ENCODE results near the gene KLHDC8A.
"Not testable (repeated sequence)": the region's sequence is repeated elsewhere in the genome, so short reads cannot be mapped to it uniquely, and the experiment has no call there.

KLHDC8A gene

DNA sequence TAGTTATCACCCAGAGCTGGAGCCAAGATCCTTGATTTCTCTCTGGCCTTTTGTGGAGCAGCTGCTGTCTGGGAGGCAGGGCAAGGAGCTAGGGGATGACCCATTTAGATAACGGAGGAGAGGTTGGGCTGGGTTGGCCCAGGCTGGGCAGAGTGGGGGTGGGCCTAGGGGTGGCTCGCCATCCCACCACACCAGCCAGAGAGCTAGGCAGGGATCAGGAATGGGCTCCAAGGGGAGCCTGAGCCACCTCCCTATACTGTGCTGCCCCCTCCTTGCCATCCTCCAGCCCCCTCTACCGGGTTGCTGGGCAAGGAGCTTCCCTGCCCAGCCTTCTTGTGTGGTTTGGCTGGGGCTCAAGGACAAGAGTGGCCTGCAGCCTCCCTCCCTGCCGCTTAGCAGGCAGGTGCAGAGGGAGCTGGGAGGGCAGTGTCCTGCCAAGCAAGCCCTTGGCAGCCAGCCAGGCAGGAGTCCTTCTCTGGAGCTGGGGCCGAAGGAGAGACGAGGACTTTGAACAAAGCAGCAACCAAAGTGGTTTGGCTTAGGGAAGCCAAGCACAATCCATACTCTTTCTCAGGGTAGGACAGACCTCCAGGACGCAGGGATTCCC is 39.3 kb downstream of the KLHDC8A start:
- DNase-seq = no peak

DNA sequence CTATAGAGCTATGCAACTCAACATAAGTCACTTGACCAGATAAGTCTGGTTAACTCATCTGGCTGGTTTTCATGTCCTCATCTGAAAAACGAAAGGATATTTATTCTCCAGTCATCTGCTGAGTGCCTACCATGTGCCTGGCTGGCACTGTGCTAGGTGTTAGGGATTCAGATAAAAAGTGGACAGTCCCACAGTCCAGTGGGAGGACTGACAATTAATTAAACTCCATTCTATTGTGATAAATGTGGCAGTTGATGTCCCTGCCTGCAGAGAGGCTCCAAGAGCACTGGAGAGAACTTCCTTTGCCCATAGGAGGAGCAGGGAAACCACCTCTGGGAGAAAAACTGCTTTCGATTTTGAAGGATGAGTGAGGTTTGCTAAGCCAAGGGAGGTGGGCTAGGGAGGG is 40.6 kb downstream of the KLHDC8A start:
- peak; percentile 26 to 35 for DNase-seq

DNA sequence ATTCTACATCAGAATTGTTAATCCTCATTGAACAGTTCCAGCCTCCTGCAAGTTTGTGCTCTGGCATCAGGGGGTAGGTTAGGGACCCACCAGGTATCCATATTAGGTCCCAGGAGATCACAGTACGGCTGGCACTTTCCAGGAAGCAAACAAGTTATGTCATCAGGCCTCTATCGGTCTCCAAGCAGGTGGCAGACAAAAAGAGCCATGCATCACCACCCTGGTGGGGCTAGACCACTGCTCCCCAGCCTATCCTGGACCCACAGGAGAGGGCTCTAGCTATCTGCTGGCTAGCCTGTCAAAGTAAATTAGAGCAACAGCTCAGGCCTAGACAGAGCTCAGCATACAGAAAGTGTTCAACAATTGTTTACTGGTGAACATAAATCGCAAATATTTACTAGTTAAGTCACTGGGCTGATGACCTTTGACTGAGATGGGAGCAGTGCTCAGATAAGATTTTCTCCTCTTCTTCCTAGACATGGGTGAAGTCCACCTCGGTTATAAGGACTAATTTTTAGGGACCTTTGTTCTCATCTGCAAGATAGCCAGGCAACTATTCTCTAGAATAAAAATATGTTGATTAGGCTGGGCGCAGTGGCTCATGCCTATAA is 41.6 kb downstream of the KLHDC8A start:
- DNase-seq = no peak

DNA sequence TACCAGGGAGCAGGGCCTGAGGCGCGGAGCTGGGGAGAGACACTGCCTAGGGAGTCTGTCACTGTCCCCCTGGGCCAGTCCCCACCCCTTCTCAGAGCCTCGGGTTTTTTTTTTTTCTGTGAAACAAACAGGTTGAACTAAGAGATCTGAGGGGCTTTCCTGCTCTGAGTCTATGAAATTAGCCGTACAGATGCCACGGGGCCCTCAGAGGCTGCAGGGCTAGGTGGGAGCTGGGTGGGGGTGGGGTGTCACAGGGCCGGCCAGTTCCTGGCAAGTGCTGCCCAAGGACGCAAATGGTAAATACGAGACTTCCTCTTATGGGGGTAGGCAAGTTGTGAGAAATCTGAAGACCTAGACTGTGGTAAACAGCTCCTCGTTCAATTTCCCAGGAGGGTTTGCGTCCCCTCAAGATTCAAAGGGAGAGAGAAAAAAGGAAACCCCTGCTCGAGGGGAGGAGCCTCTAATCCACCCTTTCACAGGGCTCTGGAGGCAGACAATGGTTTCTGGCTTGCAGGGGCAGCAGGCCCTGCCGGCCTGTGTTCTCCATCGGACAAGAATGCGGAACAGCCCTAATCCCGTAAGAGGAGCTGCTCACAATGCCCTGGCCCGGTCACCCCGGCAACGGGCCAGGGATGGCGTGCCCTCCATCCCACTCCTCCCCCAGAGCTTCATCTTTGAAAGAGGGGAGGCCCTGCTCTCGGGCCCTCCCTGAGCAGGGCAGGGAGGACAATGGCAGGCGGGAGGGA is 43.0 kb downstream of the KLHDC8A start:
- peak; percentile 41 to 63 for DNase-seq

DNA sequence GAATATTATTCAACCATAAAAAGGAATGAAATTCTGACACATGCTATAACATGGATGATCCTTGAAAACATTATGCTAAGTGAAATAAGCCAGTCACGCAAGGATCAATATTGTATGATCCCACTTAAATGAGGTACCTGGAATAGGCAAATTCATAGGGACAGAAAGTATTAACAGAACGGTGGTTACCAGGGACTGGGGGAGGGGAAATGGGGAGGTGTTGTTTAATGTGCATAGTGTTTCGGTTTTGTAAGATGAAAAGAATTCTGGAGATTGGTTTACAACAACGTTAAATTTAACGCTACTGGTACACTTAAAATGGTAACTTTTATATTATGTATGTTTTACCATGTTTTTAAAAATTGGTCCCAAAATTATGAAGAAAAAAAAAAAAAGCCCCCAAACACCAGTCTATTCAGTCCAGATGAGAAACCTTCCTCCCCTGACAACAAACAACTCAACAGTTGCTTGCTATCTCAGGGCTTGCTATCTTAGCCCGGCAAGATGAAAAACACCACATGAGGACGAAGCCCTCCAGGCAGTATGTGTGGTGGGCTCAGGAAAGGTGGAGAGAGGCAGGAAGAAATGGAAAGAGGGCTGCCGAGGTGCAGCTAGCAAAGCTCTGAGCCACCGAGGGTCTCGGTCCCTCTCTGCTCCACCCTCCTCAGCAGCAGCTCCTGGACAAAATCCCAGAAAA is 43.7 kb downstream of the KLHDC8A start:
- DNase-seq = no peak

DNA sequence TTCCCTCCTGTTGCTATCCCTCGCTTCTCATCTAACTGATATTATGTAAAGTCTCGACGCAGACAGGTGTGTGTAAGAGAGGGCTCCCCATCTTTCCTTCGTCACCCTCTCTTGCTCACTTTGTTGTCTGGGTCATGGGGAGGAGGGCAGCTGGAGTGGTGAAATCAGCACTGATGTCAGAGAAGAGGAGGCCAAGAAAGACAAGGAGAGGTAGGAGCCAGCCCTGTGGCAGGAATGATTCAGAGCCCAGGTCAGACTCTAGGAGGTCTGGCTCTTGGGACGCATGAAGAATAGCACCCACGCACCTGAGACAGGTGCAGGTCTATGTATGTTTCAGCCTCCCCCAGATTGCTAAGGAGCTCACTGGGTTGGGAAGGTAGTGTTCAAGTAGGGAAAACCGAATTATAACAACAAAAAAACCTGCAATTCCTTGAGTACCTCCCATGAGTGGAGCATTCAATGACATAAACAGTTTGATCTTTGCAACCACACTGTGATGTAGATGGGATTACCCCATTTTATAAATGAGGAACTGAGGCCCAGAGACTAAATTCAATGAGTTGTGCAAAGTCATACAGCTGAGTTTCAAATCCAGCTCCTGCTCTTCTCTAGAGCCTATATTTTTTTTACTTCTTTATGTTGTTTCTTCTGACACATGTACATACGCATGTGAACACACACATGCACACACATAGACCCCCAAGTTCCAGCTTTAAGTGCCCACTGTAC is 45.6 kb downstream of the KLHDC8A start:
- DNase-seq = peak; percentile 81 to 83

DNA sequence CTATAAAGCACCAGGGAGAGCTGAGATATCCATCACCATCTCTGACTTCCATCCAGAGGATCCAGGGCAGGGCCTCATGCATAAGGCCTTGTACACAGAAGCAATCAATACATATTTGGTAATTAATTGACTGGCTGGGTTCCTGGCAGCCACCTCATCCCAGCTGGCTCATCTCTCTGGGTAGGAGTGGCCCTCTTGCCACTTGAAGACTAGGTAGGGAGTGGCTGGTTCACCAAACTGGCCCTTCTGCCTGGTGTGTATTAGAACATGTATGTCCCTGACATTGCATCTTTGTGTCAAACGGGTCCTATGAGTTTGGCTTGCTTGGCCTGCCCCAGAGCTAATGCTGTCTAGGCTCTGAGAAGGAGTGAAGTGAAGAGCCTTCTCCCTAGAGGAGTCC is 47.0 kb downstream of the KLHDC8A start:
- no peak for DNase-seq

DNA sequence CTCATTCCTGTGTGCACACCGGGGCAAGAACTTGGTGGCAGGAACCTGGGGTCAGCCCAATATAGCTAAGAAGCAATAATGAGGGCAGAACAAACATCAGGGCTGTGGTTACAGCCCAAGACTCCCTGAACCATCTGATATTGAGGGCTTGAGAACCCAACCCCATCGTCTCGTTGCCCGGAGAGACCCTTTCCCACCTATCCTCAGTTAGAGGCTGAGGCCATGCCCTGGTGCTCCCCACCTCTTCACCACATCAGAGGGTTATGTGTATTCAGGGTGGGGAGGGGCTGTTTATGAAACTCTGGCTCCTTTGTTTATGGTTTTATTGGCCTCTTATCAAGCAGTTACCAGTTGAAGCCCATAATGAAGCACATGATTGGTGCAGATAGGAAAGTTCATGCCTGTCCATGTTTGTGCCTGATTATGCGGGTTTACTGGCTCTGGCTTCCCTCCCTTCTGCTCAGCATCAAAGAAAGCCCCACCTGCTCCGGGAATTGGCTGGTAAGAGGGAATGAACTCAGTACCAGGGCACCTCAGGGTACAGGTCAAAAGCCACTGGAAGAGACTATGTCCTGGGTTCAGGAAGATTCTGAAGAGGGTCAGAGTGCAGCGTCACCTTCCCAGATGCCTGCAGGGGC is 49.7 kb downstream of the KLHDC8A start:
- DNase-seq = no peak

DNA sequence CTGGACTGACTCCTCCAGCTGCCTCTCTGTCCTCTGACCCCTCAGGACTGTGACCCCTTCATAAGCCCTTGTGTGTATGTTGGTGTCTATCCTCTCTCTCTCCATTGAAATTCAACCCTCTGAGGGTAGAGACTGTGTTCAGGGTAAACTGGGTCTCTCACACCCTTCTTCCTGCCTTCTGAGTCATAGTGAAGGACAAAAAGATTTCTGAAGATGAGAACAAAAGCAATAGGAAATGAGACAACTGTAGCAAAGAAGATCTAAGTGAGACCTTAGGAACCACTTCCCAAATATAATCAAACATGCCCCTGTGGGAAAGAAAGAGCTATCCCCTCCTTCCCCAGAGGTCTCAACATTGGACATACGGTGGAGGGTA is 52.0 kb downstream of the KLHDC8A start:
- no peak for DNase-seq

DNA sequence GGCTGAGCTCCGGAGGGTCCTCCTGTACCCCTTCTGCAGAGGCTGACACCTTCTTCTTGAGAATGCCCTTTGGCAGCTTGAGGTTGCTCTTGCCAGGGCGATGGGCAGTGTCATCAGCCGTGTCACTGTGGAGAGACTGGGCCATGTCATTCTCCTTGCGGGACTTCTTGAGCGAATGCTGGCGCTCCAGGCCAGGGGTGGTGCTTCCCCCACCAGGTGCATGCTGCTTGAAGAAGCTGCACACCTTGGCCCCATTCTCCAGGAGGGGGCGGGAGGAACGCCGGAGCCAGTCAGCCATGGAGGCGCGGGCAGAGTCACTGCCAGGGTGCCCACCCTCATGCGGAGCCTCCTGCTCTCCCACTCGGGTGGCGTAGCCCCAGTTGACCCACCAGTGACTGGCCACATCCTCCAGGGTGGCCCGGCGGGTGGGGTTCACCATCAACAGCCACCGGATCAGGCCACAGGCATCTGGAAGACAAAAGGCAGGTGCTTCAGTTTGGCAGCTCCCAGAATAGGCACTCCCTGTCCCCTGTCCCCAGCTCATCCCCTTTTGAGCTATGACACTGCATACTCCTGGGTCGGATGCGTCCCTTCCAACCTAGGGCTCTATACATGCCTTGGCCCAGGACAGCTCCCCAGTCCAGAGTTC is 52.6 kb downstream of the KLHDC8A start:
- DNase-seq = no peak

DNA sequence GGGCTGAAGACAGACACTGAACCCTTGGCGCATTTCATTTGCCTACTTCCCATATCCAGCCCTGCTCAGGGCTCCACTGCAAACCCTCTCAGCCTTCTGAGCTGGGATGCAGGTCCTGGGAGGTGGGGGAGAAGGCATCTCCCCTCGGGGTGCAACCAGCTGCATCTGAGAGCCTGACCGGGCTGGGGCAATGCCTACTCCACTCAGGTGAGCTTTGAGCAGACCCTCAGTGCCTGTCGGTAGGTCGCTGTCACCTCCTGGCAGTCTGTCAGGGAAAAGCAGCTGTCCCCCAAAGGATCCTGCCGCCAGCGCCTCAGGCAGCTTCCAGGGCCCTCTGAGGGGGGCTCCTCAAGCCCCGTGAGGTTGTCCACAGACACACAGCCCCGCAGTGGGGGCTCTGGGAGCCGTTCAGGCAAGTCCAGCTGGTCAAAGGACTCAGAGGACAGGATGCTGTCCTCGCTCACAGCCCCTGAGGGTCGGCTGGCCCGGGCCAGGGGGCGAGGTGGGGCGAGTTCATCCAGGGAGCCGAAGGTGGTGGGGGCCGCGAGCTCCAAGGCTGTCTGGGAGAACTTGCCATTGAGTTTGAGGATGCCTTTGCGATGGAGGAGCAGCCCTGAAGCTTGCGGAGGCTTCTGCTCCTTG is 53.4 kb downstream of the KLHDC8A start:
- no peak for DNase-seq

DNA sequence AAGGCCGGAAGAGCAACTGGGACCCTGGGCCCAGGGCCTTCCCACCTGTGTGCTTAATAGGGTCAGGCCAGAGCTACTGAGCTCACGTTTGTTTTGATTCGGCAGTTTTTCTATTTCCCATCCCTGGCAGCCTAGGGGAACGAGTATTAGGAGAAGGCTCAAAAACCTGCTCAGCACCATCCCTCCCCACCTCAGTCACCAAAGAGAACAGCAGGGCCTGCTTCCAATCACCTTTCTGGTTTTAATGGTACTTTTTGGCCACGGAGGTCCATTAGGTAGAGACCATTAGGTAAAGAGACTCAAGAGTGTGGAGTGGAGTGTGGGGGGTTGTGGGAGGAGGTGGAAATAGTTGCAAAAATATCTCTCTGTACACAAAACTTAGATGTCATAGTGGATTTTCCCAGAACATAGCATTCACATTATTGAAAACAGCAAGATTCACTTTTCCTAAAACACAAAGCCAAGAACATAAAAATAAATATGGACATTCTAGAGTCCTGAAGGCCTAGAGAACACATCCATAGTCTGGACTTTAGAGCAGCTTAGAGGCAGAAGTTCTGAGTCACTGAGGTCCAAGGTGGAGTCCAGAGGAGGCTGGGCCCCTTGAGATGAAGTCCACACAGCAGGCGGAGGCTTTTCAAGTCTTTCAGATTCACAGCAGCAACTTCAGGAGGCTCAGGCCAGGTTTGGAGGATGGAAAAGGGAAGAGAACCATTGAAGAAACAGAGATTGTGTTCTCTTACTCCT is 54.7 kb downstream of the KLHDC8A start:
- no peak for DNase-seq

DNA sequence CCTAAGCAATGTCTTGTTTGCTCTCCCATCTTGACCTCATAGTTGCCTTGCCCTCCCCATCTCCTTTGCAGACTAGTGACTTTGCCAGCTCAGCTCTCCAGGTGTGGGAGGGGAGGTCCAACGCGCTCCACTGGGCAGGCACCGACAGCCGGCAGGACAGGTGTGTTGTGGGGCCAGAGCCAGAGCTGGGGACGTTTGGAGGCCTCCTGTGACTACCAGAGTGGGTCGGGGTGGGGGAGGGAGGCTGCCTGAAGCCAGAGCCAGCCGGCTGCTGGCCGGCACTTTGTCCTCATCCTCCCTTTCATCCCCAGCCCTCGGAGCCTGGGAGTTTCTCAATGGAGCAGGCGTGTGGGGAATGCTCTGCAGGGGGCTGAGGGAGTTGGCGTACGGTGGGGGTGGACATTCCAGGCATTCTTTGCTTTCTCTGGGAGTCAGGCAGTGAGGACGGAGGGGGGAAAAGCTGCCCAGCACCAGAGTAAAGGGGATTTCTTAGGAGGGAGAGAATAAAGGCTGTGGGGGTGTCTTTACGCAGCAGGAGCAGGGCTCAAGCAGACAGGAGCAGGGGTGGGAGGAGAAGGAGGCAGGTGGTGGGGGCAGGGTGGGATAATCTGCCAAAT is 55.4 kb downstream of the KLHDC8A start:
- no peak for DNase-seq

DNA sequence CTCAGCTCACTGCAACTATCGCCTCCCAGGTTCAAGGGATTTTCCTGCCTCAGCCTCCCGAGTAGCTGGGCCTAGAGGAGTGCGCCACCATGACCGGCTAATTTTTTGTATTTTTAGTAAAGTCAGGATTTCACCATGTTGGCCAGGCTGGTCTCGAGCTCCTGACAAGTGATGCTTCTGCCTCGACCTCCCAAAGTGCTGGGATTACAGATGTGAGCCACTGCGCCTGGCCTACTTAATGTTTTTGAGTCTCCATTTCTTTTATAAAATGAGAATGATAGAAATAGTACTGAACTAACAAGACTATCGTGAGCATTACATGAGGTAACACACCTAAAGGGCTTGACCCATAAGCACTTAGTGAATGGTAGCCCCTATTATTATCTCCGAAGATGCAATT is 56.6 kb downstream of the KLHDC8A start:
- DNase-seq = no peak

DNA sequence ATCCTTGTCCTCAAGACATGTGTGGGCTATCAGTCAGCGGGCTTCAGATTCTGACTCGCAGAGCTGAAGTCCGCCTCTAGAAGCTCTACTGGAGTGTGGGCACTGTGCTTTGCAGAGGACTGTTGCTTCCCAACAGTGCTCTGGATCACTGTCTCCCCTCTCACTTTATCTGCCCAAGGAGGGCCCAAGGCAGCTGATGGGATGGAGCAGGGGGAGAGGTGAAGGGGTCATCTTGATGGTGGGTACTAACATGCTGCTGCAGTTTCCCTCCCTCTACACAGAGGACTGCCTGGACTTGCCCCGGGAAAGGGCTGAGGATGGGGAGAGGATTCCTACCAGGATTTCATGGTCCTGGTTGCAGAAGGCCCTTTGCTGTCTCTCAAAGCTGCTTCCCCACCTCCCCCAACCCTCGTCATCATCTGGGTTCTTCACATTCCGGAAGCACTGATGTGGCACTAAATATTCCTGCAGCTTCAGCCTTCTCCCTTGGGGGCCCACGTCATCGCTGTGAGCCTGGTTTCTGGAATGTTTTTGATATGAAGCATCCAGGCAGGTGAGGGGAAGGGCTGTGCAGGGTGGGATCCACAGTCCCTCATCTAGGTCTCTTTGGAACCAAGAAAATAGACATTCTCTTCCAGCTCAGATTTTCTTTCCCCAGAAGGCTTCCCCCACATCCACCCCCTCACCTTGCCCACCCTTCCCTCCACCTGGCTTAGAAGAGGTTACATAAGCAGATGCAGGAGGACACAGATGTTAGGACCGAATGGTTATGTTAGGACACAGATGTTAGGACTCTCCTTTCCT is 58.3 kb downstream of the KLHDC8A start:
- DNase-seq = no peak

DNA sequence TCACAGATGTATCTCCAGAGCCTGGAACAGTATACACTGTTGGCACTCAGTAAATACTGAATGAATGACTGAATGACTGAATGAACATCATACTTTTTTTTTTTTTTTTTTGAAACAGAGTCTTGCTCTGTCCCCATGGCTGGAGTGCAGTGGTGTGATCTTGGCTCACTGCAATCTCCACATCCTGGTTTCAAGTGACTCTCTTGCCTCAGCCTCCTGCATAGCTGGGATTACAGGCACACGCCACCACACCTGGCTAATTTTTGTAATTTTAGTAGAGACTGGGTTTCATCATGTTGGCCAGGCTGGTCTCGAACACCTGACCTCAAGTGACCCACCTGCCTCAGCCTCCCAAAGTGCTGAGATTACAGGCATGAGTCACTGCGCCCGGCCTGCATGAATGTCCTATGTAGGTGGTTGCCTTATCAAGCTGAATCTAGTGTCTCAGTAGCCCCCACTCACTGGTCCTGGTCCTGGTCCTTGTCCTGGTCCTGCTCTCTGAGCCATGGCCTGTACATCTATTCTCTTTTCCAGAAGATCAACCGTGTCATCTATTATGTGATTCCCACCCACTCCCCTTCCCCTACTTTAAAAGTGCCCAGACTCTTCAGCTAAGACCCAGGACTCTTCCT is 59.1 kb downstream of the KLHDC8A start:
- DNase-seq = not testable (repeated sequence)

DNA sequence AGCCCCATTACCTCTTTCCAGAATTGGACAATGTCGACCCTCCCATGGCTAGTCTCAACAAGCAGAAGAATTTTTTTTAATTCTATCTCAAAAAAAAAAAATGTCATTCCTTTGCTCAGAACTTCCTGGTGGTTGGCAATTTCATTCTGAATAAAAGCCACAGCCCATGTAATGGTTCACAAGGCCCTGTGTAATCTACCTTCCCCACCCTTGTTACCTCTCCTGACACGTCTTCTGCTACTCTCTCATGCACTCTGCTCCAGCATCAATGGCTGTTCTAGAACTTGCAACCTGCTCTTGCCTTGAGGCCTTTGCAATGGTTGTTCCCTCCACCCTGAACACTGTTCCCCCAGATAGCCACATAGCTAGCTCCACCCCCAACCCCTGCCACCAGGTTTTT is 60.6 kb downstream of the KLHDC8A start:
- no peak for DNase-seq

DNA sequence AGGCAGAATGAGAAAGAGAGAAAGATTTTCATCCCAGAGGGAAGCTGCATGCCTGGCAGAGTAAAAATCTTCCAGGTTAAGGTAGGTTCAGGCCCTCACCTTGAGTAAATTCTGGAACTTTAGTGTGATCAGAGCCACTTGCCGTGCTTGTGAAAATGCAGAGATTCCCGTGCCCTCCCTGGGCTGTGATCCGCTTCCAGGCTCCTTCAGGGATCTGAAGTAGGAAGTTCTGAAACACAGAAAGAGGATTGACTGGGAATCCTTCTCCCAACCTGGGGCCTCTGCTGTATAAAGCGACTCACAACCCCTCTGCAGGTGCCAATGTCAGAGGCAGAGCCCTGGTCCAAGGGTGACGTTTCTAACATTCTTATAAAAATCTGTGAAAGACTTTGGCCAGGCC is 61.8 kb downstream of the KLHDC8A start:
- no peak for DNase-seq
